ENCODE results near the gene IGDCC3. TPM values are rescaled to one million over a fixed set of nuclear protein-coding genes. Genes with fewer than 3 reads are reported as not detected.
A peak's percentile ranks its signal among the peaks of the same experiment; 100 is the strongest.
"Not testable (repeated sequence)": the region's sequence is repeated elsewhere in the genome, so short reads cannot be mapped to it uniquely, and the experiment has no call there.

The IGDCC3 gene
- polyA plus RNA-seq, 1 donor, result 1.6 TPM

- 100% methylated on average over 1 of the region's 32 CpGs for WGBS (ENCODE audit: insufficient coverage, low lambda C conversion rate)
- no peaks in the 10 kb centered on the region for H3K9me3 ChIP-seq (ENCODE audit: control insufficient read depth, low read depth, low read length)
- peaks cover 4% of the 10 kb centered on the region for H3K27me3 ChIP-seq (ENCODE audit: control insufficient read depth, insufficient read depth, low read length)
- no peak for DNase-seq
- H3K36me3 ChIP-seq (ENCODE audit: control insufficient read depth, insufficient read depth, low read length), result no peaks in the 10 kb centered on the region
- no peaks in the 10 kb centered on the region for H3K4me1 ChIP-seq (ENCODE audit: control insufficient read depth, insufficient read depth, low read length)
- H3K27ac ChIP-seq (ENCODE audit: low read length), result no peak overlapping the region
- H3K4me3 ChIP-seq (ENCODE audit: low read length), result no peak overlapping the region
Measured at GRCh38 chr15:65361708-65362459, 15.9 kb downstream of the IGDCC3 start.

- no peak overlapping the region for H3K4me3 ChIP-seq (ENCODE audit: low read length)
- H3K4me1 ChIP-seq (ENCODE audit: control insufficient read depth, insufficient read depth, low read length), result peaks cover 8% of the 10 kb centered on the region
- no peak overlapping the region for H3K27ac ChIP-seq (ENCODE audit: low read length)
- H3K36me3 ChIP-seq (ENCODE audit: control insufficient read depth, insufficient read depth, low read length), result no peaks in the 10 kb centered on the region
- WGBS (ENCODE audit: insufficient coverage, low lambda C conversion rate), result no CpG with 5 or more reads among the region's 1 CpG
- H3K27me3 ChIP-seq (ENCODE audit: control insufficient read depth, insufficient read depth, low read length), result peaks cover 14% of the 10 kb centered on the region
- DNase-seq, result no peak
- peaks cover 3% of the 10 kb centered on the region for H3K9me3 ChIP-seq (ENCODE audit: control insufficient read depth, low read depth, low read length)
Measured at GRCh38 chr15:65360506-65360905, 17.3 kb downstream of the IGDCC3 start.

- H3K4me1 ChIP-seq (ENCODE audit: control insufficient read depth, insufficient read depth, low read length), result peaks cover 12% of the 10 kb centered on the region
- WGBS (ENCODE audit: insufficient coverage, low lambda C conversion rate), result 50% methylated on average over 2 of the region's 17 CpGs
- H3K36me3 ChIP-seq (ENCODE audit: control insufficient read depth, insufficient read depth, low read length), result no peaks in the 10 kb centered on the region
- no peak overlapping the region for H3K27ac ChIP-seq (ENCODE audit: low read length)
- peak overlapping the region; percentile 45 for H3K4me3 ChIP-seq (ENCODE audit: low read length)
- peaks cover 3% of the 10 kb centered on the region for H3K9me3 ChIP-seq (ENCODE audit: control insufficient read depth, low read depth, low read length)
- DNase-seq, result no peak
- H3K27me3 ChIP-seq (ENCODE audit: control insufficient read depth, insufficient read depth, low read length), result peaks cover 14% of the 10 kb centered on the region
Measured at GRCh38 chr15:65355988-65356353, 21.8 kb downstream of the IGDCC3 start.

- H3K27me3 ChIP-seq (ENCODE audit: control insufficient read depth, insufficient read depth, low read length), result peaks cover 14% of the 10 kb centered on the region
- peak overlapping the region; percentile 45 for H3K4me3 ChIP-seq (ENCODE audit: low read length)
- no CpG with 5 or more reads among the region's 85 CpGs for WGBS (ENCODE audit: insufficient coverage, low lambda C conversion rate)
- peaks cover 12% of the 10 kb centered on the region for H3K4me1 ChIP-seq (ENCODE audit: control insufficient read depth, insufficient read depth, low read length)
- no peak overlapping the region for H3K27ac ChIP-seq (ENCODE audit: low read length)
- peak in 1 of 2 donors; percentile 36 for DNase-seq
- peaks cover 3% of the 10 kb centered on the region for H3K9me3 ChIP-seq (ENCODE audit: control insufficient read depth, low read depth, low read length)
- H3K36me3 ChIP-seq (ENCODE audit: control insufficient read depth, insufficient read depth, low read length), result no peaks in the 10 kb centered on the region
Measured at GRCh38 chr15:65355173-65355987, 22.4 kb downstream of the IGDCC3 start.

- Histone ChIP-seq H3K27me3 (ENCODE audit: control insufficient read depth, insufficient read depth, low read length) (peaks cover 14% of the 10 kb centered on the region), H3K27ac (ENCODE audit: low read length) (no peak overlapping the region), H3K36me3 (ENCODE audit: control insufficient read depth, insufficient read depth, low read length) (no peaks in the 10 kb centered on the region), H3K9me3 (ENCODE audit: control insufficient read depth, low read depth, low read length) (peaks cover 3% of the 10 kb centered on the region), H3K4me3 (ENCODE audit: low read length) (no peak overlapping the region), H3K4me1 (ENCODE audit: control insufficient read depth, insufficient read depth, low read length) (peaks cover 12% of the 10 kb centered on the region)
- no peak for DNase-seq
- WGBS (ENCODE audit: insufficient coverage, low lambda C conversion rate), result no CpG with 5 or more reads among the region's 10 CpGs
Measured at GRCh38 chr15:65354835-65355172, 23.0 kb downstream of the IGDCC3 start.

GRCh38 chr15:65351972-65352371, 25.8 kb downstream of the IGDCC3 start:
- DNase-seq; H3K9me3 ChIP-seq (ENCODE audit: control insufficient read depth, low read depth, low read length); H3K27ac ChIP-seq (ENCODE audit: low read length); H3K36me3 ChIP-seq (ENCODE audit: control insufficient read depth, insufficient read depth, low read length); H3K4me3 ChIP-seq (ENCODE audit: low read length): not testable (repeated sequence)
- peaks cover 12% of the 10 kb centered on the region for H3K4me1 ChIP-seq (ENCODE audit: control insufficient read depth, insufficient read depth, low read length)
- 83% methylated on average over 1 of the region's 1 CpG for WGBS (ENCODE audit: insufficient coverage, low lambda C conversion rate)
- peaks cover 10% of the 10 kb centered on the region for H3K27me3 ChIP-seq (ENCODE audit: control insufficient read depth, insufficient read depth, low read length)

- WGBS (ENCODE audit: insufficient coverage, low lambda C conversion rate), result 84% methylated on average over 6 of the region's 8 CpGs
- Histone ChIP-seq H3K4me1 (ENCODE audit: control insufficient read depth, insufficient read depth, low read length) (no peaks in the 10 kb centered on the region), H3K27ac (ENCODE audit: low read length) (no peak overlapping the region), H3K9me3 (ENCODE audit: control insufficient read depth, low read depth, low read length) (no peaks in the 10 kb centered on the region), H3K36me3 (ENCODE audit: control insufficient read depth, insufficient read depth, low read length) (no peaks in the 10 kb centered on the region), H3K4me3 (ENCODE audit: low read length) (no peak overlapping the region), H3K27me3 (ENCODE audit: control insufficient read depth, insufficient read depth, low read length) (no peaks in the 10 kb centered on the region)
- no peak for DNase-seq
Measured at GRCh38 chr15:65349338-65349737, 28.5 kb downstream of the IGDCC3 start.

- H3K27me3 ChIP-seq (ENCODE audit: control insufficient read depth, insufficient read depth, low read length); H3K9me3 ChIP-seq (ENCODE audit: control insufficient read depth, low read depth, low read length); H3K27ac ChIP-seq (ENCODE audit: low read length); DNase-seq; H3K4me3 ChIP-seq (ENCODE audit: low read length); H3K36me3 ChIP-seq (ENCODE audit: control insufficient read depth, insufficient read depth, low read length); H3K4me1 ChIP-seq (ENCODE audit: control insufficient read depth, insufficient read depth, low read length): not testable (repeated sequence)
- 80% methylated on average over 1 of the region's 8 CpGs for WGBS (ENCODE audit: insufficient coverage, low lambda C conversion rate)
Measured at GRCh38 chr15:65347756-65348155, 30.0 kb downstream of the IGDCC3 start.

GRCh38 chr15:65346856-65347598, 30.8 kb downstream of the IGDCC3 start:
- Histone ChIP-seq H3K27ac (ENCODE audit: low read length) (no peak overlapping the region), H3K27me3 (ENCODE audit: control insufficient read depth, insufficient read depth, low read length) (no peaks in the 10 kb centered on the region), H3K36me3 (ENCODE audit: control insufficient read depth, insufficient read depth, low read length) (no peaks in the 10 kb centered on the region), H3K4me3 (ENCODE audit: low read length) (no peak overlapping the region), H3K4me1 (ENCODE audit: control insufficient read depth, insufficient read depth, low read length) (no peaks in the 10 kb centered on the region), H3K9me3 (ENCODE audit: control insufficient read depth, low read depth, low read length) (no peaks in the 10 kb centered on the region)
- WGBS (ENCODE audit: insufficient coverage, low lambda C conversion rate), result no CpG with 5 or more reads among the region's 6 CpGs
- no peak for DNase-seq

GRCh38 chr15:65344914-65345275, 32.9 kb downstream of the IGDCC3 start:
- Histone ChIP-seq H3K4me3 (ENCODE audit: low read length) (no peak overlapping the region), H3K9me3 (ENCODE audit: control insufficient read depth, low read depth, low read length) (no peaks in the 10 kb centered on the region), H3K4me1 (ENCODE audit: control insufficient read depth, insufficient read depth, low read length) (peaks cover 7% of the 10 kb centered on the region), H3K27me3 (ENCODE audit: control insufficient read depth, insufficient read depth, low read length) (no peaks in the 10 kb centered on the region), H3K36me3 (ENCODE audit: control insufficient read depth, insufficient read depth, low read length) (no peaks in the 10 kb centered on the region), H3K27ac (ENCODE audit: low read length) (no peak overlapping the region)
- no CpG with 5 or more reads among the region's 2 CpGs for WGBS (ENCODE audit: insufficient coverage, low lambda C conversion rate)
- no peak for DNase-seq
